ENCODE results near the gene SH2D2A. TPM values are rescaled to one million over a fixed set of nuclear protein-coding genes. Genes with fewer than 3 reads are reported as not detected.
"Not testable (repeated sequence)": the region's sequence is repeated elsewhere in the genome, so short reads cannot be mapped to it uniquely, and the experiment has no call there.

The SH2D2A gene
- polyA plus RNA-seq, 4 donors, result 0.89 to 3.7 (median 2.4) TPM

GRCh38 chr1:156760092-156760795, 56.4 kb downstream of the SH2D2A start:
- FAIRE-seq (no peak), DNase-seq (no peak)
- WGBS, 3 donors, result 55 to 69% (median 68%) methylated on average over 6 of the region's 6 CpGs

DNA sequence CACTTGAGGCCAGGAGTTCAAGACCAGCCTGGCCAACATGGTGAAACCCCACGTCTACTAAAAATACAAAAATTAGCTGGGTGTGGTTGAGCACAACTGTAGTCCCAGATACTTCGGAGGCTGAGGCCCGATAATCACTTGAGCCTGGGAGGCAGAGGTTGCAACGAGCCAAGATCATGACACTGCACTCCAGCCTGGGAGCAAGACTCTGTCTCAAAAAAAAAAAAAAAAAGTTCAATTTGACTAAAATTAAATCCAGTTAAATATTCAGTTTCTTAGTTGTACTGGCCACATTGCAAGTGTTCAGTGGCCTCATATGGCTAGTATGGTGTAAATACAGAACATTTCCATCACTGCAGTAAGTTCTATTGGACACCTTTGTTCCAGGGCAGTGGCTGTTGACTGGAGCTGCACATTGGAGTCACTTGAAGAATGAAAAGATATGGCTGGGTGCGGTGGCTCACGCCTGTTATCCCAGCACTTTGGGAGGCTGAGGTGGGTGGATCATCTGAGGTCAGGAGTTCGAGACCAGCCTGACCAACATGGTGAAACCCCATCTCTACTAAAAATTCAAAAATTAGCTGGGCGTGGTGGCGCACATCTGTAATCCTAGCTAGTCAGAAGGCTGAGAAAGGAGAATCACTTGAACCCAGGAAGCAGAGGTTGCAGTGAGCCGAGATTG, 58.9 kb downstream of the SH2D2A start:
- H3K9me3 ChIP-seq (ENCODE audit: control insufficient read depth in 2 of 2, insufficient read depth in 1 of 2, low read depth in 1 of 2, low read length in 1 of 2); H3K27ac ChIP-seq (ENCODE audit: low read depth in 1 of 3, low read length in 2 of 3); H3K4me1 ChIP-seq (ENCODE audit: control insufficient read depth in 3 of 3, insufficient read depth in 2 of 3, low read depth in 1 of 3, low read length in 2 of 3); H3K27me3 ChIP-seq (ENCODE audit: control insufficient read depth in 3 of 3, insufficient read depth in 3 of 3, low read length in 3 of 3); FAIRE-seq; H3K4me3 ChIP-seq (ENCODE audit: low read depth in 1 of 3, low read length in 3 of 3); DNase-seq; H3K36me3 ChIP-seq (ENCODE audit: control insufficient read depth in 3 of 3, insufficient read depth in 2 of 3, low read depth in 1 of 3, low read length in 3 of 3): not testable (repeated sequence)
- WGBS, 3 donors, result 84 to 91% (median 87%) methylated on average over 10 of the region's 10 CpGs

More at GRCh38 chr1:156760092-156760795, 56.4 kb downstream of the SH2D2A start:
- no peaks in the 10 kb centered on the region for H3K27me3 ChIP-seq (ENCODE audit: control insufficient read depth in 3 of 3, insufficient read depth in 3 of 3, low read length in 3 of 3)
- H3K36me3 ChIP-seq (ENCODE audit: control insufficient read depth in 3 of 3, insufficient read depth in 2 of 3, low read depth in 1 of 3, low read length in 3 of 3), result no peaks in the 10 kb centered on the region
- H3K4me1 ChIP-seq (ENCODE audit: control insufficient read depth in 3 of 3, insufficient read depth in 2 of 3, low read depth in 1 of 3, low read length in 2 of 3), result no peaks in the 10 kb centered on the region
- H3K4me3 ChIP-seq (ENCODE audit: low read depth in 1 of 3, low read length in 3 of 3), result no peak overlapping the region
- H3K9me3 ChIP-seq (ENCODE audit: control insufficient read depth in 2 of 2, insufficient read depth in 1 of 2, low read depth in 1 of 2, low read length in 1 of 2), result no peaks in the 10 kb centered on the region
- H3K27ac ChIP-seq (ENCODE audit: low read depth in 1 of 3, low read length in 2 of 3), result no peak overlapping the region

GRCh38 chr1:156756355-156756754, 60.3 kb downstream of the SH2D2A start:
- Histone ChIP-seq H3K4me1 (ENCODE audit: control insufficient read depth in 3 of 3, insufficient read depth in 2 of 3, low read depth in 1 of 3, low read length in 2 of 3) (peaks cover 0 to 7% (median 3%) of the 10 kb centered on the region in 3 donors), H3K4me3 (ENCODE audit: low read depth in 1 of 3, low read length in 3 of 3) (no peak overlapping the region), H3K36me3 (ENCODE audit: control insufficient read depth in 3 of 3, insufficient read depth in 2 of 3, low read depth in 1 of 3, low read length in 3 of 3) (no peaks in the 10 kb centered on the region), H3K9me3 (ENCODE audit: control insufficient read depth in 2 of 2, insufficient read depth in 1 of 2, low read depth in 1 of 2, low read length in 1 of 2) (no peaks in the 10 kb centered on the region), H3K27me3 (ENCODE audit: control insufficient read depth in 3 of 3, insufficient read depth in 3 of 3, low read length in 3 of 3) (no peaks in the 10 kb centered on the region), H3K27ac (ENCODE audit: low read depth in 1 of 3, low read length in 2 of 3) (no peak overlapping the region)
- DNase-seq (no peak), FAIRE-seq (no peak)
- 96 to 100% (median 100%) methylated on average over 1 of the region's 1 CpG for WGBS, 3 donors

Other genes with a start within 250 kb of the SH2D2A start
- 10 to 100 TPM in 2 of 4 donors, under 1 TPM in 2; 0.54 to 13.8 (median 7.3) TPM for gene IQGAP3, start 244.3 kb downstream of the SH2D2A start, polyA plus RNA-seq
- under 1 TPM in 2 of 4 donors, not detected in 2; 0.18 to 0.19 TPM for gene TTC24, start 237.1 kb downstream of the SH2D2A start, polyA plus RNA-seq
- 100 to 1,000 TPM in 1 of 4 donors, 10 to 100 TPM in 3; 64.8 to 105 (median 94.3) TPM for gene NAXE, start 225.1 kb downstream of the SH2D2A start, polyA plus RNA-seq
- 10 to 100 TPM in 3 of 4 donors, 1 to 10 TPM in 1; 8.9 to 31.0 (median 16.8) TPM for gene GPATCH4, start 215.4 kb downstream of the SH2D2A start, polyA plus RNA-seq
- 10 to 100 TPM in 2 of 4 donors, under 1 TPM in 2; 0.22 to 25.9 (median 6.7) TPM for gene HAPLN2, start 197.4 kb downstream of the SH2D2A start, polyA plus RNA-seq
- gene BCAN, start 174.7 kb downstream of the SH2D2A start, polyA plus RNA-seq, result 1 to 10 TPM in 1 of 4 donors, under 1 TPM in 1, not detected in 2; 0.36 to 1.9 TPM
- 10 to 100 TPM in 2 of 4 donors, 1 to 10 TPM in 1, under 1 TPM in 1; 0.22 to 17.9 (median 6.4) TPM for gene NES, start 139.4 kb downstream of the SH2D2A start, polyA plus RNA-seq
- gene CRABP2, start 111.3 kb downstream of the SH2D2A start, polyA plus RNA-seq, result 1 to 10 TPM in 2 of 4 donors, under 1 TPM in 2; 0.81 to 3.1 (median 1.4) TPM
- 10 to 100 TPM; 27.8 to 79.8 (median 49.4) TPM for gene METTL25B, start 88.4 kb downstream of the SH2D2A start, polyA plus RNA-seq
- gene ISG20L2, start 88.1 kb downstream of the SH2D2A start, polyA plus RNA-seq, result 10 to 100 TPM; 12.5 to 34.5 (median 14.9) TPM
- 100 to 1,000 TPM in 1 of 4 donors, 10 to 100 TPM in 3; 57.7 to 102 (median 58.6) TPM for gene MRPL24, start 75.8 kb downstream of the SH2D2A start, polyA plus RNA-seq
- gene HDGF, start 65.2 kb downstream of the SH2D2A start, polyA plus RNA-seq, result 100 to 1,000 TPM; 244 to 308 (median 277) TPM
- gene PRCC, start 49.3 kb downstream of the SH2D2A start, polyA plus RNA-seq, result 10 to 100 TPM; 45.2 to 56.7 (median 52.8) TPM
- under 1 TPM in 2 of 4 donors, not detected in 2; 0.01 to 0.04 TPM for gene INSRR, start 42.3 kb upstream of the SH2D2A start, polyA plus RNA-seq
- gene NTRK1, start 44.0 kb upstream of the SH2D2A start, polyA plus RNA-seq, result under 1 TPM in 2 of 4 donors, not detected in 2; 0.10 to 0.67 TPM
- gene PEAR1, start 76.9 kb upstream of the SH2D2A start, polyA plus RNA-seq, result 1 to 10 TPM in 2 of 4 donors, under 1 TPM in 2; 0.22 to 6.5 (median 2.6) TPM
- gene LRRC71, start 103.8 kb upstream of the SH2D2A start, polyA plus RNA-seq, result under 1 TPM in 2 of 4 donors, not detected in 2; 0.07 to 0.13 TPM
- 10 to 100 TPM; 13.2 to 31.5 (median 18.0) TPM for gene ARHGEF11, start 228.9 kb upstream of the SH2D2A start, polyA plus RNA-seq

Measured in small intestine (tissue), 7 donors.